Measurements from ENCODE around the gene ETHE1. TPM values are rescaled to one million over a fixed set of nuclear protein-coding genes. Genes with fewer than 3 reads are reported as not detected.

Gene ETHE1
- polyA plus RNA-seq, 1 donor from 2014 or later, result 40.9 TPM

DNA sequence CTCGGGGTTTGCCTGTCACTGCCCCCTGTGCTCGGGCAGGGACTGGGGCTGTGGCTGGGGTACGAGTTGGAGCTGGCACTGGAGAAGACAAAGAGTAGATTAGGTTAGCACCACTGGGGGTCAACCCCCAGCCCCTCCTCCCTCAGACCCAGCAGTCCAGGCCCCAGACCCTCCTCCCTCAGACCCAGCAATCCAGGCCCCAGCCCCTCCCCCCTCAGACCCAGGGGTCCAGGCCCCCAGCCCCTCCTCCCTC is 25.1 kb upstream of the ETHE1 start:
- H3K27me3 ChIP-seq (ENCODE audit: insufficient read depth, low read depth, low read length), result no peaks in the 10 kb centered on the region
- no peaks in the 10 kb centered on the region for H3K9me2 ChIP-seq (ENCODE audit: insufficient read depth, low read length)
- H3K36me3 ChIP-seq (ENCODE audit: insufficient read depth, low read length), result no peaks in the 10 kb centered on the region

GRCh38 chr19:43551399-43552197 is 24.6 kb upstream of the ETHE1 start:
- Histone ChIP-seq H2AFZ (ENCODE audit: low read depth, low read length) (no peak overlapping the region), H3K79me2 (replicated peaks; ENCODE audit: insufficient read depth, low read length) (no peaks in the 10 kb centered on the region), H3K4me2 (ENCODE audit: low read length) (no peak overlapping the region), H3K9me2 (ENCODE audit: insufficient read depth, low read length) (no peaks in the 10 kb centered on the region), H3K4me3 (ENCODE audit: low read length) (no peak overlapping the region), H3K9me3 (ENCODE audit: low read length) (no peaks in the 10 kb centered on the region), H3K36me3 (ENCODE audit: insufficient read depth, low read length) (no peaks in the 10 kb centered on the region), H3K9ac (ENCODE audit: low read length) (no peak overlapping the region), H3K27me3 (ENCODE audit: insufficient read depth, low read depth, low read length) (no peaks in the 10 kb centered on the region), H3K27ac (ENCODE audit: low read length) (no peak overlapping the region), H3F3A (ENCODE audit: insufficient read depth, low read length, poor library complexity, severe bottlenecking) (no peaks in the 10 kb centered on the region), H4K20me1 (ENCODE audit: insufficient read depth) (no peaks in the 10 kb centered on the region)
- TF ChIP-seq REST (IDR thresholded peaks at IDR 0.05; ENCODE audit: borderline replicate concordance) (no peak), EZH2 (IDR thresholded peaks at IDR 0.05; ENCODE audit: borderline replicate concordance, insufficient read depth, low read length, poor library complexity, severe bottlenecking) (no peak)

More for the DNA sequence above, 25.1 kb upstream of the ETHE1 start:
- H4K20me1 ChIP-seq (ENCODE audit: insufficient read depth), result no peaks in the 10 kb centered on the region
- H3K79me2 ChIP-seq (replicated peaks; ENCODE audit: insufficient read depth, low read length), result no peaks in the 10 kb centered on the region
- no peak overlapping the region for H3K27ac ChIP-seq (ENCODE audit: low read length)
- H3K9ac ChIP-seq (ENCODE audit: low read length), result no peak overlapping the region
- H3K9me3 ChIP-seq (ENCODE audit: low read length), result no peaks in the 10 kb centered on the region
- no peak overlapping the region for H2AFZ ChIP-seq (ENCODE audit: low read depth, low read length)
- no peak overlapping the region for H3K4me2 ChIP-seq (ENCODE audit: low read length)
- TF ChIP-seq POLR2AphosphoS5 (IDR thresholded peaks at IDR 0.05) (no peak), REST (IDR thresholded peaks at IDR 0.05; ENCODE audit: borderline replicate concordance) (no peak), EZH2 (IDR thresholded peaks at IDR 0.05; ENCODE audit: borderline replicate concordance, insufficient read depth, low read length, poor library complexity, severe bottlenecking) (no peak), EP300 (conservative IDR thresholded peaks at IDR 0.05; ENCODE audit: poor library complexity, severe bottlenecking) (no peak), SMC3 (conservative IDR thresholded peaks at IDR 0.05; ENCODE audit: poor library complexity) (no peak), TAF1 (IDR thresholded peaks at IDR 0.05; ENCODE audit: low read depth) (no peak), RAD21 (conservative IDR thresholded peaks at IDR 0.05) (no peak), MXI1 (conservative IDR thresholded peaks at IDR 0.05; ENCODE audit: poor library complexity, severe bottlenecking) (no peak)
- TF ChIP-seq, protein P1, sequence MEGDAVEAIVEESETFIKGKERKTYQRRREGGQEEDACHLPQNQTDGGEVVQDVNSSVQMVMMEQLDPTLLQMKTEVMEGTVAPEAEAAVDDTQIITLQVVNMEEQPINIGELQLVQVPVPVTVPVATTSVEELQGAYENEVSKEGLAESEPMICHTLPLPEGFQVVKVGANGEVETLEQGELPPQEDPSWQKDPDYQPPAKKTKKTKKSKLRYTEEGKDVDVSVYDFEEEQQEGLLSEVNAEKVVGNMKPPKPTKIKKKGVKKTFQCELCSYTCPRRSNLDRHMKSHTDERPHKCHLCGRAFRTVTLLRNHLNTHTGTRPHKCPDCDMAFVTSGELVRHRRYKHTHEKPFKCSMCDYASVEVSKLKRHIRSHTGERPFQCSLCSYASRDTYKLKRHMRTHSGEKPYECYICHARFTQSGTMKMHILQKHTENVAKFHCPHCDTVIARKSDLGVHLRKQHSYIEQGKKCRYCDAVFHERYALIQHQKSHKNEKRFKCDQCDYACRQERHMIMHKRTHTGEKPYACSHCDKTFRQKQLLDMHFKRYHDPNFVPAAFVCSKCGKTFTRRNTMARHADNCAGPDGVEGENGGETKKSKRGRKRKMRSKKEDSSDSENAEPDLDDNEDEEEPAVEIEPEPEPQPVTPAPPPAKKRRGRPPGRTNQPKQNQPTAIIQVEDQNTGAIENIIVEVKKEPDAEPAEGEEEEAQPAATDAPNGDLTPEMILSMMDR (IDR thresholded peaks at IDR 0.05; ENCODE audit: poor library complexity, severe bottlenecking), result no peak
- no peaks in the 10 kb centered on the region for H3F3A ChIP-seq (ENCODE audit: insufficient read depth, low read length, poor library complexity, severe bottlenecking)
- H3K4me3 ChIP-seq (ENCODE audit: low read length), result no peak overlapping the region
